Esophagus squamous epithelium (tissue), 4 donors: ENCODE data around the gene SMS.

Experiments used
- CTCF ChIP-seq, 6 experiments: fragments of 450-650 bp in 4 of 6; fragments of 200-600 bp in 2 of 6; sonication (generic) in 2 of 6; IDR thresholded peaks; one replicate each; pipeline ENCODE4 v1.5.1; 2016 to 2019; ENCODE audit warnings: antibody characterized with exemption in 6 of 6, mild to moderate bottlenecking in 4 of 6, moderate library complexity in 4 of 6
- POLR2A ChIP-seq, 4 donors: fragments of 450-650 bp; IDR thresholded peaks; one replicate each; pipeline ENCODE4 v1.6.1; 2017; ENCODE audit warnings: antibody characterized with exemption in 4 of 4, mild to moderate bottlenecking in 4 of 4, moderate library complexity in 3 of 4

- TF ChIP-seq CTCF (IDR thresholded peaks at IDR 0.05) = no peak
- no peak for TF ChIP-seq POLR2A (IDR thresholded peaks at IDR 0.05)
Measured at GRCh38 chrX:22025751-22026150, 85.2 kb downstream of the SMS start.
